ENCODE data around the gene ASMTL.
"Not testable (repeated sequence)": the region's sequence is repeated elsewhere in the genome, so short reads cannot be mapped to it uniquely, and the experiment has no call there.

Gene ASMTL

GRCh38 chrX:1449036-1449822 lies 3.5 kb downstream of the ASMTL start:
- DNase-seq (ENCODE audit: extremely low spot score) = no peak
- no peak for TF ChIP-seq L3MBTL2 (conservative IDR thresholded peaks at IDR 0.05)
- no peak for TF ChIP-seq ZNF384 (IDR thresholded peaks at IDR 0.05)
- TF ChIP-seq BHLHE40 (IDR thresholded peaks at IDR 0.05; ENCODE audit: borderline replicate concordance) = no peak
- no peak for TF ChIP-seq LEF1 (IDR thresholded peaks at IDR 0.05; ENCODE audit: borderline replicate concordance)
- no peak for TF ChIP-seq ELF4 (IDR thresholded peaks at IDR 0.05)
- TF ChIP-seq TARDBP (IDR thresholded peaks at IDR 0.05) = no peak
- no peak for TF ChIP-seq CTBP1 (IDR thresholded peaks at IDR 0.05; ENCODE audit: borderline replicate concordance)
- TF ChIP-seq FOXA1 (IDR thresholded peaks at IDR 0.05) = no peak
- no peak for TF ChIP-seq ARNT (IDR thresholded peaks at IDR 0.05)
- no peak for TF ChIP-seq HDGF (IDR thresholded peaks at IDR 0.05; ENCODE audit: borderline replicate concordance)
- no peak for TF ChIP-seq PKNOX1 (IDR thresholded peaks at IDR 0.05)
- no peak for TF ChIP-seq SUZ12 (IDR thresholded peaks at IDR 0.05)
- no peak for TF ChIP-seq FOXK2 (IDR thresholded peaks at IDR 0.05)
- TF ChIP-seq NFRKB (IDR thresholded peaks at IDR 0.05) = no peak
- POLR2A ChIA-PET = no interaction called here
- CTCF ChIA-PET = no interaction called here

GRCh38 chrX:1448573-1449001 lies 4.1 kb downstream of the ASMTL start:
- POLR2A ChIA-PET; DNase-seq (ENCODE audit: extremely low spot score); CTCF ChIA-PET: not testable (repeated sequence)

- DNase-seq (ENCODE audit: extremely low spot score); CTCF ChIA-PET; POLR2A ChIA-PET: not testable (repeated sequence)
Measured at GRCh38 chrX:1447969-1448572, 4.6 kb downstream of the ASMTL start.

- DNase-seq (ENCODE audit: extremely low spot score); CTCF ChIA-PET; POLR2A ChIA-PET: not testable (repeated sequence)
Measured at GRCh38 chrX:1446984-1447968, 5.4 kb downstream of the ASMTL start.

- TF ChIP-seq ARNT (IDR thresholded peaks at IDR 0.05) (no peak), PKNOX1 (IDR thresholded peaks at IDR 0.05) (no peak), SP1 (IDR thresholded peaks at IDR 0.05) (no peak), SUZ12 (IDR thresholded peaks at IDR 0.05) (no peak), TARDBP (IDR thresholded peaks at IDR 0.05) (no peak), ELF4 (IDR thresholded peaks at IDR 0.05) (no peak), HDGF (IDR thresholded peaks at IDR 0.05; ENCODE audit: borderline replicate concordance) (no peak), LEF1 (IDR thresholded peaks at IDR 0.05; ENCODE audit: borderline replicate concordance) (no peak), ZNF384 (IDR thresholded peaks at IDR 0.05) (no peak), L3MBTL2 (conservative IDR thresholded peaks at IDR 0.05) (no peak), NFRKB (IDR thresholded peaks at IDR 0.05) (no peak), FOXM1 (IDR thresholded peaks at IDR 0.05; ENCODE audit: borderline replicate concordance) (no peak), FOXK2 (IDR thresholded peaks at IDR 0.05) (no peak), CTBP1 (IDR thresholded peaks at IDR 0.05; ENCODE audit: borderline replicate concordance) (no peak), BHLHE40 (IDR thresholded peaks at IDR 0.05; ENCODE audit: borderline replicate concordance) (no peak), FOXA1 (IDR thresholded peaks at IDR 0.05) (no peak)
- ChIA-PET CTCF (no interaction called here), POLR2A (no interaction called here)
- DNase-seq (ENCODE audit: extremely low spot score) = no peak
Measured at GRCh38 chrX:1444561-1445500, 7.9 kb downstream of the ASMTL start.

GRCh38 chrX:1443496-1444075 lies 9.1 kb downstream of the ASMTL start:
- TF ChIP-seq SP1 (IDR thresholded peaks at IDR 0.05) = no peak
- TF ChIP-seq TARDBP (IDR thresholded peaks at IDR 0.05) = no peak
- no peak for TF ChIP-seq ELF4 (IDR thresholded peaks at IDR 0.05)
- no peak for TF ChIP-seq NFRKB (IDR thresholded peaks at IDR 0.05)
- no peak for TF ChIP-seq SUZ12 (IDR thresholded peaks at IDR 0.05)
- TF ChIP-seq FOXM1 (IDR thresholded peaks at IDR 0.05; ENCODE audit: borderline replicate concordance) = no peak
- TF ChIP-seq BHLHE40 (IDR thresholded peaks at IDR 0.05; ENCODE audit: borderline replicate concordance) = no peak
- no peak for TF ChIP-seq ARNT (IDR thresholded peaks at IDR 0.05)
- no peak for TF ChIP-seq FOXK2 (IDR thresholded peaks at IDR 0.05)
- no peak for TF ChIP-seq PKNOX1 (IDR thresholded peaks at IDR 0.05)
- TF ChIP-seq HDGF (IDR thresholded peaks at IDR 0.05; ENCODE audit: borderline replicate concordance) = no peak
- TF ChIP-seq LEF1 (IDR thresholded peaks at IDR 0.05; ENCODE audit: borderline replicate concordance) = no peak
- no peak for TF ChIP-seq CTBP1 (IDR thresholded peaks at IDR 0.05; ENCODE audit: borderline replicate concordance)
- no peak for TF ChIP-seq L3MBTL2 (conservative IDR thresholded peaks at IDR 0.05)
- TF ChIP-seq FOXA1 (IDR thresholded peaks at IDR 0.05) = no peak
- no peak for TF ChIP-seq ZNF384 (IDR thresholded peaks at IDR 0.05)
- ChIA-PET CTCF (no interaction called here), POLR2A (no interaction called here)
- DNase-seq (ENCODE audit: extremely low spot score) = no peak
